IPS-18c (cell line): Measurements from ENCODE around the gene NUDT12.

Source experiments
- H3K4me3 ChIP-seq: 2 replicates; pipeline ENCODE4 v1.7.0; 2013; ENCODE audit warnings: low read depth, mild to moderate bottlenecking, low read length, moderate library complexity; ENCODE audit not compliant: insufficient read depth
- H3K9me3 ChIP-seq: one replicate; pipeline ENCODE4 v1.6.1; 2013; ENCODE audit warnings: mild to moderate bottlenecking, low read length, moderate library complexity; ENCODE audit not compliant: control insufficient read depth, insufficient read depth

The NUDT12 gene

GRCh38 chr5:103510851-103511553, 51.6 kb downstream of the NUDT12 start:
- H3K9me3 ChIP-seq: no peaks in the 10 kb centered on the region
- no peak overlapping the region for H3K4me3 ChIP-seq

DNA sequence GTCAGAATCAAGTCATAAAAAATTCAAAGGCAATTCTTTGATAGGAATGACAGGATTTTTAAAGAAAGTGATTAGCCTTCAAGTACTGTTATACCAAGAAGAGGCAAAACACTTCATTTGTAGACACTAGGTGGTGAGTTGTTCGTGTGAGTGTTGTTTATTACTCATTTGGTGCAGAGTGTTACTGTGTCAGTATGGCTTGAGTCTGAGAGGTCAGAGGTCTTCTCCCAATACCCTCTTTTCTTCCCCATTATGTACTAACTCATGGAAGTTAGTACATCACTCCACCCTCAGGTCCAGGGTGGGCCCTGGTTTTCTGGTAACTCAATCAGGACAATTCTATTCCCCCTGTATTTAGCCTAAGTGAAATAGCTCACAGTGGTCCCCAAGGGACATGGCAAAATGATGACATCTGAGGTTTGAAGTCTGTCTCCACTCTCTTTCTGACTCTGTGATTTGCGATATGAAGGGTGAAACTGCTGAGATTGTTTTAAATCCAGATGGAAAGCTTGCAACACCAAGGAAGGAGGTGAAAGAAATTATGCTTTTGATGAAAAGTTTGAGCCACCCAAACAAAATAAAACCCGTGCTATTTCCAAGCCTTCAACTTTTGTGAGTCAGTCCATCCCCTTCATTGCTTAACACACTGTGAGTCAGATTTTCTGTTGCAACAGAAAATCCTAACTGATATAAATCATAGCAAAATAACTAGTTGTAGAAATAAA, 56.8 kb downstream of the NUDT12 start:
- H3K4me3 ChIP-seq: no peak overlapping the region
- H3K9me3 ChIP-seq: no peaks in the 10 kb centered on the region

DNA sequence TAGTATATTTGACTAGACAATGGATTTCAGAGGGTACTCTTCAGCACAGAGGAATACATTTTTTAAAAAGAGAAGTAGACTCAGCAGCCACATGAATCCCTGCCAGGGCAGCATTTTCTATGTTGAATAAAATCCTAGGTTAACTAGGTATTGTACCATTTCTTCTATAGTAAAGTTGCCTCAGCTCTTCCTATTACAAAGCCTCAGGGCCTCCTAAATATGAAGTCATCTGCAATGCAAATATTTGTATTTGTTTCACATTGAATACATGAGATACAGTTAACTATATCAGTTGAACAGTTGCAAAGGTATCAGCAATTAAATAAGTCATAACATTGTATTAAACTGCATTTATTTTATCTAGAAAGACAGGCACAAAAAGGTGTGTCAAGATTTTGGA, 59.5 kb downstream of the NUDT12 start:
- H3K4me3 ChIP-seq: no peak overlapping the region
- no peaks in the 10 kb centered on the region for H3K9me3 ChIP-seq

DNA sequence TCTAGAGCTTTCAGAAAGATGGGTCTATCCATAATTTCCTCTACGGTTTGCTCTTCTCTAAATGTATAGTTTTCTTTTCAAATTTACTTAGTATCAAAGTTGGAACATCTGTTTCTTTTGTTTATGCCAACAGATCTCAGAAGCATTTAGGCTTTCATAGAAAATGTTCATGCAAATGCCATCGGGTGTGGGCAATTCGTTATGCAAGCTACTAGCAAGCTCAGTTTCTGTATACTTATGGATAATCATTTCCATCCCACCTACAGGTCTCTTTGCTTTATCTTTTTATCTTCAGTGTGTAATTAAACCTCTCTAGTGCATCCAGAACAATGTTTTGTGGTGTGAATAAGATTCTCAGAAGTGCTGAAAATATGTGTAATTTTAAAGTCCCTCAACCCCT, 59.9 kb downstream of the NUDT12 start:
- Histone ChIP-seq H3K9me3 (no peaks in the 10 kb centered on the region), H3K4me3 (no peak overlapping the region)
